MG63 (cell line): ENCODE data around the gene TH. TPM values are rescaled to one million over a fixed set of nuclear protein-coding genes. Genes with fewer than 3 reads are reported as not detected.

Experiments used
- DNase-seq: peaks from one replicate; pipeline ENCODE4 v3.0.0-alpha.2; 2020
- H3K27me3 ChIP-seq: fragments of 250-450 bp; sonication (Bioruptor Pico); 2 replicates; pipeline ENCODE4 v1.5.1; 2020; ENCODE audit warnings: mild to moderate bottlenecking, moderate library complexity
- H3K36me3 ChIP-seq: fragments of 250-450 bp; sonication (Bioruptor Pico); 2 replicates; pipeline ENCODE4 v1.5.1; 2020; ENCODE audit warnings: mild to moderate bottlenecking, moderate library complexity
- H3K4me3 ChIP-seq: fragments of 250-450 bp; sonication (Bioruptor Pico); 2 replicates; pipeline ENCODE4 v1.5.1; 2020; ENCODE audit warnings: mild to moderate bottlenecking, moderate library complexity
- H3K9me3 ChIP-seq: fragments of 250-450 bp; sonication (Bioruptor Pico); 2 replicates; pipeline ENCODE4 v1.5.1; 2020; ENCODE audit warnings: mild to moderate bottlenecking, moderate library complexity
- total RNA-seq: library from RNA; depleted of rRNA; stranded (reverse); fragments of >200 nt; shearing (Covaris generic); gene quantifications from 2 replicates; pipeline ENCODE4 v1.2.3, GENCODE V29; 2014; ENCODE audit warnings: low replicate concordance

The TH gene
- total RNA-seq, 1 experiment from 2014 or later, result not detected

DNA sequence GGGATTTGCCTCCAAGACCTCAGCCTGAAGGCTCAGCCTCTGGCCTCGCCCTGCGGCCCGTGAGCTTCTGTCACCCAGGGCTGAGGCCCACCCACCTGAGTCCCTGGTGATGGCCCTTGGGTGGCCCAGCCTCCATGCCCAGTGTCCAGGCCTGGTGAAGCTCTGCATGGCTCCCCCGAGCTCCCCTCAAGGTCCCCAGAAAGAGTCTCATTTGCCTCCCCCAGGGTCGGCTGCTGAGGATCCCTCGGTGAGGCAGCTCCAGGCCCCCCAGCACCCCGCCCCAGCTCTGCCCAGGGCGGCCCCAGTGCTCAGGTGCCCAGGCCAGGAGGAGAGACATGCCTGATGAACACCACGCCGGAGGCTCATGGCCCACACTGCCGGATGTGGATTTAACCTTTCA, 2.1 kb upstream of the TH start:
- H3K4me3 ChIP-seq, result no peak overlapping the region
- H3K27me3 ChIP-seq, result no peaks in the 10 kb centered on the region
- no peak for DNase-seq
- H3K36me3 ChIP-seq, result no peaks in the 10 kb centered on the region
- no peaks in the 10 kb centered on the region for H3K9me3 ChIP-seq

DNA sequence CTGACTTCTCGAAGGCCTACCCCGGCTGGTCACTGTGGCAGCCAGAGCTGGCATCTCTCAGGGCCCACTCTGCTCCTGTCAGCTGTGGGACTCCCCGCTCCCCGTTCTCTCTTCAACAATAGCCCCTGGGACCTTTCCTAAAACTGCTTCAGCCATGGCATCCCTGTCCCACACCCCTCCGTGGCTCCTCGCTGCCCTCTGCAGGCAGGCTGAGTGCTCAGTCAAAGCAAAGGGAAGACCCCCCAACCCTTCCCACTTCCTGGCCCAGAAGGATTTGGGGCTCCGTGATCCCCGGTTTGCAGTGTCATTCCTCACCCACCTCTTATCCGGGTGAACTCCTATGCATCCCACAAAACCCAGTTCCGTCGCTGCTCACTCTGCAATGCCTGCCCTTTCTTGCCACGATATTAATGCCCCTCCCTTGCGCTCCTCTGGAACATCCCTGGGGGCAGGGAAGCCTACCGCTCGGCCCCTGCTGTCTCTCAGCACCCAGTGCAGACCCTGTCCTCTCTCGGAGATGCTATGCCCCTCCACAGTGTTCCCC, 1.6 kb upstream of the TH start:
- Histone ChIP-seq H3K36me3 (no peaks in the 10 kb centered on the region), H3K27me3 (no peaks in the 10 kb centered on the region), H3K9me3 (no peaks in the 10 kb centered on the region), H3K4me3 (no peak overlapping the region)
- DNase-seq, result no peak

DNA sequence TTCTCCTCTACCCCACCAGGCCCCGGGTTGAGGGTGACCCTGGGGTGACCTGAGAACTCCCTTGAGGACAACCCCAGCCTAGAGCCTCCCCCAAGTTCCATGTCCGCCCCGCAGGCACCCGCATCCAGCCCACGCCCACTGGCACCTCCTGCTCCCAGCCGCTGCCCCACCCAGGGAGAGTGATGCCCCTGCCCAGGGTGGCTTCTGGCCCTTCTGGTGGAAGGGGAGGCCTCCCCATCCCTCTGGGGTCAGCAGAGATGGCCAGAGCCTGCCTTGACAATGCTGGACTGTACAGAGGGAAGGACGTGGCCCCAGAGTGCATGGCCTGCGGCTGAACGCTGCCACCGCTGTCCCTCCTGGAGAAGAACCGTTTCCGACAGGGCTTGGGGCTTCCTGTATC, 1.1 kb upstream of the TH start:
- DNase-seq, result no peak
- H3K9me3 ChIP-seq, result no peaks in the 10 kb centered on the region
- no peaks in the 10 kb centered on the region for H3K36me3 ChIP-seq
- H3K4me3 ChIP-seq, result no peak overlapping the region
- no peaks in the 10 kb centered on the region for H3K27me3 ChIP-seq

DNA sequence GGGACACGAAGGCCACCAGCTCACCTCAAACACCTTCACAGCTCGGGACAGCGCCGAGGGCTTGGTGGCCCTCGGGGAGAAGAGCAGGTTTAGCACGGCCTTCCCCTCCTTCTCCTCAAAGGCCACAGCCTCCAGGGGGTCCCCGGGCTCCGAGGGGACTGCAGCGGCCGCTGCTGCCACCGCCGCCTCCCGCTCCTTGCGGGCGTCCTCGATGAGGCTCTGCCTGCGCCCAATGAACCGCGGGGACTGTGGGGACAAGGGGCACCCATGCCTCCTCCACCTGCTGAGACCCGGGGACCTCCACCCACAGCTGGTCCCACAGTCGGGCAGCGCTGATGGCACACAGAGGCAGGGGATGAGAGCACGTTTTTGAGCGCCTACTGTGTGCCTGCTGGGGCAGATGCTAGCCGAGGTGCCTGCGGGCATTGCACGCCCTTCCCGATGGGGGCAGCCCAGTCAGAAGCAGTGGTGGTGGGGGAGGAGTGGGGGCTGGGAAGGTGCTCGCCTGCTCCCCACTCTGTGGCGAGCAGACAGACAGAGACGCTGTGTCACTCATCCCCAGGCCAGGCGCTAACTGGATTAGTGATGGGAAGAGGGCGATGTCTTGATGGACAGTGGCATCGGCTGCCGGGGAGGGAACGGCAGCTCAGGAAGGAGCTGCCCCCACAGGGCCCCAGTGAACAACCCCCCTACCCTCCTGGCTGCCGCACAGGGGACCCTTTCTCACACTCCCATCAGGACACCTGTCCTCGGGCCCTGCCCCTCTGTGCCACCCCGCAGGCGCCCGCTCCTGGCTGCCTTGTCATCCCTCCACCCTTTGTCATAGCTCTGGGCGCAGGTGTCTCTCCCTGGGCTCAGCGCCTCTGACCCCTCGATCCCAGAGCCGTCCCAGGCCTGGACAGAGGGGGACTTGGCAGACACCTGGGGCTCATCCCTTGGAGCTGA, 1.7 kb downstream of the TH start:
- no peaks in the 10 kb centered on the region for H3K9me3 ChIP-seq
- H3K27me3 ChIP-seq, result no peaks in the 10 kb centered on the region
- no peak for DNase-seq
- no peak overlapping the region for H3K4me3 ChIP-seq
- no peaks in the 10 kb centered on the region for H3K36me3 ChIP-seq

DNA sequence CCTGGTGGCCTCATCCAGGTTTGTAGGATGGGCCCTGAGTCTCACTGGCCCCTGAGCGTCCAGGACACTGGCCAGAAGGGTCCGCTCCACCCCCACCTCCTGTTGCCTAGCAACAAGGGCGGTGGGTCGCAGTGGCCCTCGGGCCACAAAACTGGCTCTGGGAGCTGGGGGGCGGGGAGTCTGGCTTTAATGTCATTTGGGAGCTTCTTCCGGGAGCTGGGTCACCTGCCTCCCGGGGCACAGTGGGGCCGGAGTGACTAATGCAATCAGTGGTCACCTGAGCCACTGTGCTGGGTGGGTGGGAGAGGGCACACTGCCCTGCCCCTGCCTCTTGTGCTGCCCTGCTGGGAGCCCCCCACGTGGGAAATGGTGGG, 2.6 kb downstream of the TH start:
- no peak overlapping the region for H3K4me3 ChIP-seq
- no peak for DNase-seq
- H3K27me3 ChIP-seq, result no peaks in the 10 kb centered on the region
- no peaks in the 10 kb centered on the region for H3K36me3 ChIP-seq
- no peaks in the 10 kb centered on the region for H3K9me3 ChIP-seq

DNA sequence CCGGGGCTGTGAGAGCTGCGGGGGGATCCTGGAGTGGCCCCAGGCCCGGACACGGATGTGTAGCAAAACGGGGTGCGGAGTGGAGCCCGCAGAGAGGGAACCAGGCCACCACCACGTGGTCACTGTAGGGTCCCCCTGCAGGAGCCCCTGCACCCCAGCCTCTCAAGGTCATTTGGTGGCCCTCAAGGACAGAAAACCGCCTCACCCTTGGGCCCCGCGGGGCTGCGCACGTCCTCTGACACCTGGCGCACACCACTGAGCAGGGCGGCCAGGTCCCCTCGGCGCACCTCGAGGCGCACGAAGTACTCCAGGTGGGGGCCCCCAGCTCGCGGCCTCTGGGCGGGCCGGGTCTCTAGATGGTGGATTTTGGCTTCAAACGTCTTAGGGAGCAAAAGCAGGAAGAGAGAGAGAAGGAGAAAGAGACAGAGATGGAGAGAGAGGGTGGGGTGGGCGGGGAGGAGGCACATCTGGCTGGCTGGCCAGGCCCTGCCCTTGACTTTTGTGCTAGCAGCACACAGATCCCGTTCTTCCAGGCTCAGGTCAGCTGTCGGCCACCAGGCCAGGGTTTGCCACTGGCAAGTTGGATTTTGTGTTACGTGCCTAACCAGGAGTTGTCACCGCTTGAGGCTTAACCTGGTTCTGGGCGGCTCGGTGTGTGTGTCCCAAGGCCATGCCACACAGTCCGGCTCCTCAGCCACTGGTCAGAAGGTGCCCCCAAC, 3.2 kb downstream of the TH start:
- DNase-seq, result no peak
- no peaks in the 10 kb centered on the region for H3K9me3 ChIP-seq
- no peaks in the 10 kb centered on the region for H3K36me3 ChIP-seq
- H3K27me3 ChIP-seq, result no peaks in the 10 kb centered on the region
- no peak overlapping the region for H3K4me3 ChIP-seq

DNA sequence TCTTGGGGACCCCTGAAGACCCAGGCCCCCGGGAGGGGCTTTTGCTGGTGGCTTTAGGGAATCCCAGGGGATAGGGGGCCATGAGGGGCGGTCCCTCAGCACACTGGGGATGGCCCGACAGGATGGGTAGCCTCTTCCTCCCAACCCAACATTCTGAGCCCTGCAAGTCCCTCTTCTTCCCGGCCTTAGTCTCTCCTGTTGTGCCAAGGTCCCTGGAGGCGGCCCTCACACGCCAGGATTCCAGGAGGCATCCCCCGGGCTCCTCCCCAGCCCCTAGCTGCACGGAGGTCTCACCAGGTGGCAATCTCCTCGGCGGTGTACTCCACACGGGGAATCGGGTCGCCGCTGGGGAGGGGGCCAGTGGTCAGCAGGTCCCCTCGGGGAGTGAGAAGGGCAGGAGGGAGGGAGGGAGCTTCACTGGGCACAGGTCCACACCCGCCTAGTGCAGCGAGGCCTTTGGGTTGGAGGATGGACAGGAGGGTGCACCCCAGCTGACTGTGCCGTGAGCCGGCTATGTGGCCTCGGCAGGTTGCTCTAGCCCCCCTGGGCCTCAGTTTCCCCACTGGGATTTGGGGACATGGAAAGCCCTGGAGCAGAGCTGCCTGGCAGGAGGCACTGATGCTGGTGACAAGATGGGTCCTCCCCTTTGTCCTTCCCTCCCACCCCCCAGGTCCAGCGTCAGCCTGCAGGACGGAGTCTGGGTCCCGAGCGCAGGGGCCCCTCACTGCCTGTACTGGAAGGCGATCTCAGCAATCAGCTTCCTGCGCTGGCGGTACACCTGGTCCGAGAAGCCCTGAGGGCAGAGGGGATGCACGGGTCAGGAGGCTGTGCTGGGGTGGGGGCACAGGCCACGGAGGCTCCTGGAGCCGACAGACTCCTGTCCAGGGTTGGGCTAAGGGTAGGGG, 4.2 kb downstream of the TH start:
- Histone ChIP-seq H3K9me3 (no peaks in the 10 kb centered on the region), H3K36me3 (no peaks in the 10 kb centered on the region), H3K4me3 (no peak overlapping the region), H3K27me3 (no peaks in the 10 kb centered on the region)
- DNase-seq, result no peak

DNA sequence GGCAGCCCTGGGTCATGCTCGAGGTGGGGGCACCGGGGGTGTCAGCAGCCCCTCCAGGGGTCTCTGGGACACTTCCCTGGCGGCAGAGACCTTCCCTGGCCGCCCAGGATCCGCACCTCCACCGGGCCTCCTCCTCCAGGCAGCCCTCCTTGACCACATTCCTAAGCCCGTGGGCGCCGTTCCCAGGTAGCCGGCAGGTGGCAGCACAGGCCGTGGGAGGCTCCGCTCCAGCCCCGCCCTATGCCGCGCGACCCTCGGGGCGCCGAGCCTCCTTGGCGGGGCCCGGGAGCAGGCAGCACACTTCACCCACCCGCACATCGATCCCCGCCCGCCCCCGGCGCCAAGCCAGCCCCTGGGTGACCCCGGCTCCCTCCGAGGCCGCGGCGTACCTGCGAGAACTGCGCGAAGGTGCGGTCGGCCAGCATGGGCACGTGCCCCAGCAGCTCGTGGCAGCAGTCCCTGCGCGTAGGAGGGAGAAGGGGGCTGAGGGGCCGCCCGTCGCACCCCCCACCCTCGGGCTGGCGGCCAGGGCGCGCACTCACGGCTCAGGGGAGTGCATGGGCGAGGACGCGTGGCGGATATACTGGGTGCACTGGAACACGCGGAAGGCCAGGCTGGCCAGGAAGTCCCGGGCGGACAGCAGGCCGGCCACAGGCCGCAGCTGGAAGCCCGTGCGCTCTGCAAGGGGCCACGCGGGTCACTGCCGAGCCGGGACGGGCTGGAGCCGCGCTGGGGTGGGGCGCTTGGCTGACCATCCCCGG, 5.3 kb downstream of the TH start:
- Histone ChIP-seq H3K9me3 (no peaks in the 10 kb centered on the region), H3K27me3 (no peaks in the 10 kb centered on the region), H3K36me3 (no peaks in the 10 kb centered on the region), H3K4me3 (no peak overlapping the region)
- DNase-seq, result no peak

DNA sequence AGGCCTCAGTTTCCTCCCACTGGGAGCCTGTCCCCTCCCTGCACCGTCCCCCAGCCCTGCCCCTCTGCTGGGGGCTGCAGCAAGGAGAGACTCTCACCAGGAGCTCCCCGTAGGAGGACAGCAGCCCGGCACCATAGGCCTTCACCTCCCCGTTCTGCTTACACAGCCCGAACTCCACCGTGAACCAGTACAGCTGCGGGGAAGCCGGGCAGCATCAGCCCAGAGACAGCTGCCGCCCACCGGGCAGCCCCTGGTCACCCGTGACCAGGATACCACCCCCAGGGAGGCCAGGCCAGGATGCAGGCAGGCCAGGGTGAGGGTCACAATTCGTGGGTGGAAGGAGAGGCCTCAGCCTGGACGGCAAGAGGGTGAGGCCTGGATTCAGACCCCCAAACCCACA, 6.0 kb downstream of the TH start:
- no peaks in the 10 kb centered on the region for H3K27me3 ChIP-seq
- no peak for DNase-seq

DNA sequence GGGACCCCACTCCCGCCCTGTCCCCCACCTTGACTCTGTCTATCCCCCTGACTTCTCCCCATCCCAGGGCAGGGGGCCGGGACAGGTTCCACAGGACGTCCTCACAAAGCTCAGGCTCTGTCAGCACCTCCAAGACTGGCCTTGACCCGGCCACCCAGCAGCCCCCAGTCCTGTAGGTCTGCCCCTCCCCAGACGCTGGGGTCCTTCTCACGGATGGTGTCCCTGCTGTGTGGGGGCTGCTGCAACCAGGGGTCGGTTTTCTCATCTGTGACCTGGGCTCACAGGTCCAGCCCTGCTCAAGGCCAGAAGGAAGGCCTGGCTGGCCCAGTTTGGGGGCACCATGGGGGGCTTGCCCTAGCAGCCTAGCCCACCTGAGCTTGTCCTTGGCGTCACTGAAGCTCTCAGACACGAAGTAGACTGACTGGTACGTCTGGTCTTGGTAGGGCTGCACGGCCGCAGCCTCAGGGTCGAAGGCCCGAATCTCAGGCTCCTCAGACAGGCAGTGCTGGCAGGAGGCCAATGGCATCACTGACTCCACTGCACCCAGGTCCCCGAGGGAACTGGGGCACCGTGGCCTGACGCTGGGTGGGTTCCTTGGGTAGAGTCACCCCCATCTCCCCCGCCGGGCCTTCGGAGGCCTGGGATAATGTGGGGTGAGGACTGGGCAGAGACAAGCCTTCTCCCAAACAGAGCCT, 6.6 kb downstream of the TH start:
- DNase-seq, result no peak
- Histone ChIP-seq H3K4me3 (no peak overlapping the region), H3K27me3 (no peaks in the 10 kb centered on the region), H3K36me3 (no peaks in the 10 kb centered on the region), H3K9me3 (no peaks in the 10 kb centered on the region)

More for the DNA sequence above, 6.0 kb downstream of the TH start:
- H3K36me3 ChIP-seq, result no peaks in the 10 kb centered on the region
- no peak overlapping the region for H3K4me3 ChIP-seq
- H3K9me3 ChIP-seq, result no peaks in the 10 kb centered on the region

DNA sequence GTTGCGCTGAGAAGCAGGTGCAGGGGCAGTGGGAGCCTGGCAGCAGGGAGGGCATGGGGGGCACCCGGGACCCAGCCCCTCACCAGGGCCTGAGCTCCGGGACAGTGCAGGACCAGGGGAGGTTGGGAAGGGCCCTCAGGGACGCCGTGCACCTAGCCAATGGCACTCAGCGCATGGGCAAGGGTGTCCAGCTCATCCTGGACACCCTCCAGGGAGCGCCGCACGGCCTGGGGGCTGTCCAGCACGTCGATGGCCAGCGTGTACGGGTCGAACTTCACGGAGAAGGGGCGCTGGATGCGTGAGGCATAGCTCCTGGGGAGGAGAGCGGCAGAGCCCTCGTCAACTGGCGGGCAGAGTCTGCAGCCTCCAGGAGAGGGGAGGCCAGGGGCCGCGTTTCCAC, 7.5 kb downstream of the TH start:
- no peak overlapping the region for H3K4me3 ChIP-seq
- no peak for DNase-seq
- no peaks in the 10 kb centered on the region for H3K27me3 ChIP-seq
- H3K9me3 ChIP-seq, result no peaks in the 10 kb centered on the region
- no peaks in the 10 kb centered on the region for H3K36me3 ChIP-seq

DNA sequence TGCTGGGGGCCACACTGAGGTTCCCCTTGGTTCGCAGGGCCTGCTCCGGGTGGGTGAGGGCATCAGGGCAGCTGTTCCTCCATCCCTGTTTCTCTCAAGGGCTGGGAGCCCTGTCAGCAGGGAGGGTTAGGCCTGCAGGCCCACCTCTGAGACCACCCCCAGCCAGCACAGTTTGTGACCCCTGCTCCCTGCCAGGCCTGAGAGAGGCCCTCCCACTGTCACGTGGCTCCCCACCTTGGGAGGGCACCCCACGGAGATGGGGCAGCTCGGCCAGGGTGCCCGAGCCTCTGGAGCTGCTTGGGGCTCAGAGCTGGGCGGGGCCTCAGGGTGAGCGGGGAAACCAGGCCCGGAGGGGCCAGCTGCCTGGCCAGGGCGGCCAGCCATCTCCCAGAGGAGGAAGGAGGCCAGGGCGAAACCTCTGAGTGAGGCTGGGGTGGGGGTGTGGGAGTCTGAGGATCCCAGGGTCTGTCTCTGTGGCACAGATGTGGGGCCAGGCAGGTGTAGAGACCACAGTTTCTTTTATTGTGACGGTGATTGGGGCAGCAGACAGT, 8.1 kb downstream of the TH start:
- Histone ChIP-seq H3K27me3 (no peaks in the 10 kb centered on the region), H3K36me3 (no peaks in the 10 kb centered on the region), H3K4me3 (no peak overlapping the region), H3K9me3 (no peaks in the 10 kb centered on the region)
- DNase-seq, result no peak

DNA sequence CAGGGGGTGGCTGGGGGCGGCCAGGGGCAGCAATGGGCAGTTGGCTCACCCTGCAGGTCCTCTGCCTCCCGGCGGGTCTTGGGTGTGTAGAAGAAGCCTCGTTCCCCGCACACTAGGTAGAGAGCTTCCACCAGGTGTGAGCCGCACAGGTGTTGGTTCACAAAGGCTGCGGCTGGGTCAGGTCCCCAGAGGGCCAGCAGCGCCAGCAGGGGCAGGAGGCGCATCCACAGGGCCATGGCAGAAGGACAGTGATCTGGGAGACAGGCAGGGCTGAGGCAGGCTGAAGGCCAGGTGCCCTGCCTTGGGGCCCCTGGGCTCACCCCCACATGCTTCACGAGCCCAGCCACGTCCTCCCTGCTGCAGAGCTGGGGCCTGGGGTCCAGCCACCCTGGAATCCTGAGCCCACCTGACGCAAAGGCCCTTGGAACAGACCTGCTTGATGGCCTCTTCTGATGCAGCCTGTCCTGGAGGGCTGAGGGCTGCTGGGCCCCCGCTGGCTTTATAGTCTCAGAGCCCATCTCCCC, 10.8 kb downstream of the TH start, which contains the start of gene INS:
INS (minus strand) TSS at position 474 of the 524 bp plus-strand sequence; CDS start at position 236, 238 bp downstream.
- no peaks in the 10 kb centered on the region for H3K36me3 ChIP-seq
- DNase-seq, result no peak
- no peaks in the 10 kb centered on the region; the same call in 1 of the 2 replicates for H3K27me3 ChIP-seq
- no peaks in the 10 kb centered on the region for H3K9me3 ChIP-seq
- H3K4me3 ChIP-seq, result no peak within 1 kb of the TSS

DNA sequence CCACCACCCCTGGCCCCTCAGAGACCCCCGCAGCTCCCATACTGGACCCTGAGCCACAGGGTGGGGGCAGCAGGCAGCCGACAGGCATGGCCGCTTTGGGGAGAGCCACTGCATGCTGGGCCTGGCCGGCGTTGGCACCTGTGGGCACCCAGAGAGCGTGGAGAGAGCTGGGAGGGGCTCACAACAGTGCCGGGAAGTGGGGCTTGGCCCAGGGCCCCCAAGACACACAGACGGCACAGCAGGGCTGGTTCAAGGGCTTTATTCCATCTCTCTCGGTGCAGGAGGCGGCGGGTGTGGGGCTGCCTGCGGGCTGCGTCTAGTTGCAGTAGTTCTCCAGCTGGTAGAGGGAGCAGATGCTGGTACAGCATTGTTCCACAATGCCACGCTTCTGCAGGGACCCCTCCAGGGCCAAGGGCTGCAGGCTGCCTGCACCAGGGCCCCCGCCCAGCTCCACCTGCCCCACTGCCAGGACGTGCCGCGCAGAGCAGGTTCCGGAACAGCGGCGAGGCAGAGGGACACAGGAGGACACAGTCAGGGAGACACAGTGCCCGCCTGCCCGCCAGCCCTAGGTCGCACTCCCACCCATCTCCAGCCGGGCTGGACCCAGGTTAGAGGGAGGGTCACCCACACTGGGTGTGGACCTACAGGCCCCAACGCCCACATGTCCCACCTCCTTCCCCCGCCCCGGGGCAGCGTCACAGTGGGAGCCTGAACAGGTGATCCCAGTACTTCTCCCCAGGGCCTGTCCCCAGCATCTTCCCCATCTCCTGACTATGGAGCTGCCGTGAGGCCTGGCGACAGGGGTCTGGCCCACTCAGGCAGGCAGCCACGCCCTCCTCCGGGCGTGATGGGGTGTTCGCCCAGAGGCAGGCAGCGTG, 11.8 kb downstream of the TH start:
- no peak for DNase-seq
- Histone ChIP-seq H3K9me3 (no peaks in the 10 kb centered on the region), H3K27me3 (no peaks in the 10 kb centered on the region; the same call in 1 of the 2 replicates), H3K4me3 (no peak overlapping the region), H3K36me3 (no peaks in the 10 kb centered on the region)
